Measurements from ENCODE around the gene ADNP2.

DNA sequence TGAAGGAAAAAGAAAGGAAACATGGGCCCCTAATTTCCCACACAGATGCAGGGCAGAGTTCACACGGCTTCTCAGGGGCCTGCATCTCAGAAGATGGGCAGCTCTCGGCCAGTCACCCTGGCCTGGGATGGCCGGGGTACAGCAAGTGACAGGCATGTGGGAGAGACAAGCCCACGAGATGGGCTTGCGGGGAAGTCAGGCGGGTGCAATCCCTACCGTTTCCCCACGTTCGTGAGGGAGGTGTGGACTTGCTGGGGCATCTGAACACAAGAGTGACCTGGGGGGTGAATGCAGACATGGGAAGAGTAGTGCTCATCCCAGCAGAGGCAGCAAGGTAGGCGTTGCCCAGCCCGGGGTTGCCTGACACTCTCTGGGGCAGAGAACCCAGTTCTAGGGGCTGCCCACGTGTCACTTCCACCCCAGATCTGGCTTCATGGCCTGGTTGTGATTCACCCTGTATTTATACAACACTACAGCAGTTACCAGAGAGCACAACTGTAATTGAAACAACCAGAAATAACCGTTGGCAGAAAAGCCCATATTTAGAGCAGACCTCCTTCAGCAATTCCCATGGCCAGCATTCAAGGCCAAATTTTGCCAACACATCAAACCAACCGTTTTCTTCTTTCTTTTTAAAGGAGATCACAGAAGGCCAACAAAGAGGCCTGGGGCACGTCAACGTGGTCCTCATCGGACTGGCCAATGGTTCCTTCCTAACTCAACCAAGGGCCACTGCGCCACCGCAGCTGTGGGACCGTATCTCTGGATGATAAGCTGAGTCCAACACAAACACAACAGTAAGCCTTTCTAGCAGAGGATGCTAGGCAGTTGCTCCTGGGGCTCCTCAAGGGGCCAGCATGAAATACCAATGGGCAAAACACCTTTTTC lies 79.8 kb downstream of the ADNP2 start:
- TF ChIP-seq REPIN1 (tag by site-specific recombination; IDR thresholded peaks at IDR 0.05; ENCODE audit: low read depth) (no peak), ZNF776 (tag by site-specific recombination; IDR thresholded peaks at IDR 0.05; ENCODE audit: borderline replicate concordance) (no peak), SP7 (tag by site-specific recombination; IDR thresholded peaks at IDR 0.05) (no peak), ZNF707 (tag by site-specific recombination; IDR thresholded peaks at IDR 0.05) (no peak), ZNF610 (tag by site-specific recombination; IDR thresholded peaks at IDR 0.05; ENCODE audit: borderline replicate concordance) (no peak), GLI4 (tag by site-specific recombination; IDR thresholded peaks at IDR 0.05) (no peak), ZNF324 (tag by site-specific recombination; IDR thresholded peaks at IDR 0.05) (no peak), ZNF248 (tag by site-specific recombination; IDR thresholded peaks at IDR 0.05) (no peak), ZFP37 (tag by site-specific recombination; IDR thresholded peaks at IDR 0.05) (no peak), ZNF114 (tag by site-specific recombination; IDR thresholded peaks at IDR 0.05) (no peak)
- TF ChIP-seq, protein P1, sequence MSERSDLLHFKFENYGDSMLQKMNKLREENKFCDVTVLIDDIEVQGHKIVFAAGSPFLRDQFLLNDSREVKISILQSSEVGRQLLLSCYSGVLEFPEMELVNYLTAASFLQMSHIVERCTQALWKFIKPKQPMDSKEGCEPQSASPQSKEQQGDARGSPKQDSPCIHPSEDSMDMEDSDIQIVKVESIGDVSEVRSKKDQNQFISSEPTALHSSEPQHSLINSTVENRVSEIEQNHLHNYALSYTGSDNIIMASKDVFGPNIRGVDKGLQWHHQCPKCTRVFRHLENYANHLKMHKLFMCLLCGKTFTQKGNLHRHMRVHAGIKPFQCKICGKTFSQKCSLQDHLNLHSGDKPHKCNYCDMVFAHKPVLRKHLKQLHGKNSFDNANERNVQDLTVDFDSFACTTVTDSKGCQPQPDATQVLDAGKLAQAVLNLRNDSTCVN (tag by site-specific recombination; optimal IDR thresholded peaks at IDR 0.05) = no peak
- TF ChIP-seq, protein P2, sequence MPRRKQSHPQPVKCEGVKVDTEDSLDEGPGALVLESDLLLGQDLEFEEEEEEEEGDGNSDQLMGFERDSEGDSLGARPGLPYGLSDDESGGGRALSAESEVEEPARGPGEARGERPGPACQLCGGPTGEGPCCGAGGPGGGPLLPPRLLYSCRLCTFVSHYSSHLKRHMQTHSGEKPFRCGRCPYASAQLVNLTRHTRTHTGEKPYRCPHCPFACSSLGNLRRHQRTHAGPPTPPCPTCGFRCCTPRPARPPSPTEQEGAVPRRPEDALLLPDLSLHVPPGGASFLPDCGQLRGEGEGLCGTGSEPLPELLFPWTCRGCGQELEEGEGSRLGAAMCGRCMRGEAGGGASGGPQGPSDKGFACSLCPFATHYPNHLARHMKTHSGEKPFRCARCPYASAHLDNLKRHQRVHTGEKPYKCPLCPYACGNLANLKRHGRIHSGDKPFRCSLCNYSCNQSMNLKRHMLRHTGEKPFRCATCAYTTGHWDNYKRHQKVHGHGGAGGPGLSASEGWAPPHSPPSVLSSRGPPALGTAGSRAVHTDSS (tag by site-specific recombination; IDR thresholded peaks at IDR 0.05) = no peak
- TF ChIP-seq, protein P3, sequence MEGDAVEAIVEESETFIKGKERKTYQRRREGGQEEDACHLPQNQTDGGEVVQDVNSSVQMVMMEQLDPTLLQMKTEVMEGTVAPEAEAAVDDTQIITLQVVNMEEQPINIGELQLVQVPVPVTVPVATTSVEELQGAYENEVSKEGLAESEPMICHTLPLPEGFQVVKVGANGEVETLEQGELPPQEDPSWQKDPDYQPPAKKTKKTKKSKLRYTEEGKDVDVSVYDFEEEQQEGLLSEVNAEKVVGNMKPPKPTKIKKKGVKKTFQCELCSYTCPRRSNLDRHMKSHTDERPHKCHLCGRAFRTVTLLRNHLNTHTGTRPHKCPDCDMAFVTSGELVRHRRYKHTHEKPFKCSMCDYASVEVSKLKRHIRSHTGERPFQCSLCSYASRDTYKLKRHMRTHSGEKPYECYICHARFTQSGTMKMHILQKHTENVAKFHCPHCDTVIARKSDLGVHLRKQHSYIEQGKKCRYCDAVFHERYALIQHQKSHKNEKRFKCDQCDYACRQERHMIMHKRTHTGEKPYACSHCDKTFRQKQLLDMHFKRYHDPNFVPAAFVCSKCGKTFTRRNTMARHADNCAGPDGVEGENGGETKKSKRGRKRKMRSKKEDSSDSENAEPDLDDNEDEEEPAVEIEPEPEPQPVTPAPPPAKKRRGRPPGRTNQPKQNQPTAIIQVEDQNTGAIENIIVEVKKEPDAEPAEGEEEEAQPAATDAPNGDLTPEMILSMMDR (tag by site-specific recombination; IDR thresholded peaks at IDR 0.05) = no peak
- TF ChIP-seq, protein P4, sequence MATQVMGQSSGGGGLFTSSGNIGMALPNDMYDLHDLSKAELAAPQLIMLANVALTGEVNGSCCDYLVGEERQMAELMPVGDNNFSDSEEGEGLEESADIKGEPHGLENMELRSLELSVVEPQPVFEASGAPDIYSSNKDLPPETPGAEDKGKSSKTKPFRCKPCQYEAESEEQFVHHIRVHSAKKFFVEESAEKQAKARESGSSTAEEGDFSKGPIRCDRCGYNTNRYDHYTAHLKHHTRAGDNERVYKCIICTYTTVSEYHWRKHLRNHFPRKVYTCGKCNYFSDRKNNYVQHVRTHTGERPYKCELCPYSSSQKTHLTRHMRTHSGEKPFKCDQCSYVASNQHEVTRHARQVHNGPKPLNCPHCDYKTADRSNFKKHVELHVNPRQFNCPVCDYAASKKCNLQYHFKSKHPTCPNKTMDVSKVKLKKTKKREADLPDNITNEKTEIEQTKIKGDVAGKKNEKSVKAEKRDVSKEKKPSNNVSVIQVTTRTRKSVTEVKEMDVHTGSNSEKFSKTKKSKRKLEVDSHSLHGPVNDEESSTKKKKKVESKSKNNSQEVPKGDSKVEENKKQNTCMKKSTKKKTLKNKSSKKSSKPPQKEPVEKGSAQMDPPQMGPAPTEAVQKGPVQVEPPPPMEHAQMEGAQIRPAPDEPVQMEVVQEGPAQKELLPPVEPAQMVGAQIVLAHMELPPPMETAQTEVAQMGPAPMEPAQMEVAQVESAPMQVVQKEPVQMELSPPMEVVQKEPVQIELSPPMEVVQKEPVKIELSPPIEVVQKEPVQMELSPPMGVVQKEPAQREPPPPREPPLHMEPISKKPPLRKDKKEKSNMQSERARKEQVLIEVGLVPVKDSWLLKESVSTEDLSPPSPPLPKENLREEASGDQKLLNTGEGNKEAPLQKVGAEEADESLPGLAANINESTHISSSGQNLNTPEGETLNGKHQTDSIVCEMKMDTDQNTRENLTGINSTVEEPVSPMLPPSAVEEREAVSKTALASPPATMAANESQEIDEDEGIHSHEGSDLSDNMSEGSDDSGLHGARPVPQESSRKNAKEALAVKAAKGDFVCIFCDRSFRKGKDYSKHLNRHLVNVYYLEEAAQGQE (tag by site-specific recombination; IDR thresholded peaks at IDR 0.05) = no peak

Data from HEK293 (cell line).